ENCODE measurements around the gene UBL7. TPM values are rescaled to one million over a fixed set of nuclear protein-coding genes. Genes with fewer than 3 reads are reported as not detected.

UBL7 gene
- total and polyA plus RNA-seq, 3 experiments from 2014 or later, result 64.9 to 101 (median 67.7) TPM

GRCh38 chr15:74413350-74414080, 47.4 kb downstream of the UBL7 start:
- Histone ChIP-seq H3K36me3 (ENCODE audit: insufficient read depth, low read length) (peaks cover 9% of the 10 kb centered on the region), H3K9me3 (ENCODE audit: low read length) (no peaks in the 10 kb centered on the region), H3K27me3 (ENCODE audit: insufficient read depth, low read length, poor library complexity, severe bottlenecking) (no peaks in the 10 kb centered on the region), H3K4me3 (ENCODE audit: low read length) (no peak overlapping the region), H3K27ac (ENCODE audit: low read depth, low read length) (no peak overlapping the region), H3K4me1 (ENCODE audit: insufficient read depth, low read length) (no peaks in the 10 kb centered on the region)
- DNase-seq, result no peak
- ChIA-PET CTCF (interaction anchor here (1.3 to 1.9 kb wide), 2 partner anchors 11 to 32 kb away, joined by 4 to 5 read pairs; no protein-coding TSS in a partner anchor), POLR2A (no interaction called here)
- Mint-ChIP-seq H3K27me3 (peaks cover 0 to 2% of the 10 kb centered on the region in 2 donors), H3K36me3 (peaks cover 0 to 79% (median 4%) of the 10 kb centered on the region in 3 donors), H3K27ac (peak overlapping the region in 4 of 8 donors; percentile 43 to 79 (median 54)), H3K4me3 (no peak overlapping the region), H3K4me1 (peaks cover 10 to 23% (median 10%) of the 10 kb centered on the region in 3 donors), H3K9me3 (no peaks in the 10 kb centered on the region)

GRCh38 chr15:74412159-74412558, 48.8 kb downstream of the UBL7 start:
- Histone ChIP-seq H3K27me3 (ENCODE audit: insufficient read depth, low read length, poor library complexity, severe bottlenecking) (no peaks in the 10 kb centered on the region), H3K4me1 (ENCODE audit: insufficient read depth, low read length) (no peaks in the 10 kb centered on the region), H3K36me3 (ENCODE audit: insufficient read depth, low read length) (peaks cover 9% of the 10 kb centered on the region), H3K4me3 (ENCODE audit: low read length) (no peak overlapping the region), H3K27ac (ENCODE audit: low read depth, low read length) (no peak overlapping the region), H3K9me3 (ENCODE audit: low read length) (no peaks in the 10 kb centered on the region)
- Mint-ChIP-seq H3K9me3 (no peaks in the 10 kb centered on the region), H3K4me3 (no peak overlapping the region), H3K4me1 (peaks cover 10 to 21% (median 10%) of the 10 kb centered on the region in 3 donors), H3K27ac (peak overlapping the region in 1 of 8 donors; percentile 31), H3K36me3 (peaks cover 0 to 68% (median 4%) of the 10 kb centered on the region in 3 donors), H3K27me3 (peaks cover 0 to 3% of the 10 kb centered on the region in 2 donors)
- no peak for DNase-seq
- POLR2A ChIA-PET, result interaction anchor here (0.7 kb wide), 1 partner anchor 128 kb away, joined by 3 read pairs; no protein-coding TSS in a partner anchor
- CTCF ChIA-PET, result interaction anchor here (1.3 to 3.1 kb wide), 3 partner anchors 9 to 30 kb away, joined by 4 to 13 read pairs (median 5); no protein-coding TSS in a partner anchor

- Mint-ChIP-seq H3K4me3 (no peak overlapping the region), H3K9me3 (no peaks in the 10 kb centered on the region), H3K36me3 (peaks cover 0 to 63% (median 4%) of the 10 kb centered on the region in 3 donors), H3K4me1 (peaks cover 10 to 16% (median 12%) of the 10 kb centered on the region in 3 donors), H3K27ac (peak overlapping the region in 2 of 8 donors; percentile 36 to 55), H3K27me3 (peaks cover 0 to 3% of the 10 kb centered on the region in 2 donors)
- Histone ChIP-seq H3K27me3 (ENCODE audit: insufficient read depth, low read length, poor library complexity, severe bottlenecking) (no peaks in the 10 kb centered on the region), H3K9me3 (ENCODE audit: low read length) (no peaks in the 10 kb centered on the region), H3K4me3 (ENCODE audit: low read length) (no peak overlapping the region), H3K27ac (ENCODE audit: low read depth, low read length) (no peak overlapping the region), H3K36me3 (ENCODE audit: insufficient read depth, low read length) (peaks cover 9% of the 10 kb centered on the region), H3K4me1 (ENCODE audit: insufficient read depth, low read length) (no peaks in the 10 kb centered on the region)
- ChIA-PET CTCF (interaction anchor here (0.9 to 3.1 kb wide), 3 partner anchors 26 to 35 kb away, joined by 3 to 13 read pairs (median 5); no protein-coding TSS in a partner anchor), POLR2A (interaction anchor here (0.7 kb wide), 1 partner anchor 129 kb away, joined by 3 read pairs; no protein-coding TSS in a partner anchor)
- DNase-seq, result no peak
Observed at GRCh38 chr15:74411686-74412085, 49.3 kb downstream of the UBL7 start.

GRCh38 chr15:74410502-74410901, 50.5 kb downstream of the UBL7 start:
- H3K36me3 Mint-ChIP-seq, result peaks cover 0 to 51% (median 4%) of the 10 kb centered on the region in 3 donors
- H3K27ac Mint-ChIP-seq, result peak overlapping the region in 1 of 8 donors; percentile 84
- Histone ChIP-seq H3K4me1 (ENCODE audit: insufficient read depth, low read length) (no peaks in the 10 kb centered on the region), H3K27me3 (ENCODE audit: insufficient read depth, low read length, poor library complexity, severe bottlenecking) (no peaks in the 10 kb centered on the region), H3K27ac (ENCODE audit: low read depth, low read length) (no peak overlapping the region), H3K36me3 (ENCODE audit: insufficient read depth, low read length) (peaks cover 5% of the 10 kb centered on the region), H3K4me3 (ENCODE audit: low read length) (no peak overlapping the region), H3K9me3 (ENCODE audit: low read length) (no peaks in the 10 kb centered on the region)
- CTCF ChIA-PET, result interaction anchor here (2.9 to 3.1 kb wide), 2 partner anchors 28 kb away, joined by 13 read pairs; no protein-coding TSS in a partner anchor
- no peaks in the 10 kb centered on the region for H3K9me3 Mint-ChIP-seq
- POLR2A ChIA-PET, result no interaction called here
- H3K4me1 Mint-ChIP-seq, result peaks cover 7 to 13% (median 11%) of the 10 kb centered on the region in 3 donors
- no peak for DNase-seq
- no peak overlapping the region for H3K4me3 Mint-ChIP-seq
- peaks cover 0 to 4% of the 10 kb centered on the region in 2 donors for H3K27me3 Mint-ChIP-seq

- Histone ChIP-seq H3K9me3 (ENCODE audit: low read length) (no peaks in the 10 kb centered on the region), H3K27me3 (ENCODE audit: insufficient read depth, low read length, poor library complexity, severe bottlenecking) (no peaks in the 10 kb centered on the region), H3K36me3 (ENCODE audit: insufficient read depth, low read length) (no peaks in the 10 kb centered on the region), H3K4me1 (ENCODE audit: insufficient read depth, low read length) (peaks cover 2% of the 10 kb centered on the region), H3K27ac (ENCODE audit: low read depth, low read length) (no peak overlapping the region), H3K4me3 (ENCODE audit: low read length) (no peak overlapping the region)
- no peak for DNase-seq
- H3K27ac Mint-ChIP-seq, result no peak overlapping the region
- ChIA-PET POLR2A (no interaction called here), CTCF (interaction anchor here (0.9 to 3.1 kb wide), 3 partner anchors 27 to 36 kb away, joined by 3 to 13 read pairs (median 13); no protein-coding TSS in a partner anchor)
- no peaks in the 10 kb centered on the region for H3K9me3 Mint-ChIP-seq
- peaks cover 10 to 14% (median 14%) of the 10 kb centered on the region in 3 donors for H3K4me1 Mint-ChIP-seq
- H3K27me3 Mint-ChIP-seq, result peaks cover 0 to 3% of the 10 kb centered on the region in 2 donors
- no peak overlapping the region for H3K4me3 Mint-ChIP-seq
- H3K36me3 Mint-ChIP-seq, result peaks cover 0 to 38% (median 3%) of the 10 kb centered on the region in 3 donors
Observed at GRCh38 chr15:74409225-74409624, 51.7 kb downstream of the UBL7 start.

DNA sequence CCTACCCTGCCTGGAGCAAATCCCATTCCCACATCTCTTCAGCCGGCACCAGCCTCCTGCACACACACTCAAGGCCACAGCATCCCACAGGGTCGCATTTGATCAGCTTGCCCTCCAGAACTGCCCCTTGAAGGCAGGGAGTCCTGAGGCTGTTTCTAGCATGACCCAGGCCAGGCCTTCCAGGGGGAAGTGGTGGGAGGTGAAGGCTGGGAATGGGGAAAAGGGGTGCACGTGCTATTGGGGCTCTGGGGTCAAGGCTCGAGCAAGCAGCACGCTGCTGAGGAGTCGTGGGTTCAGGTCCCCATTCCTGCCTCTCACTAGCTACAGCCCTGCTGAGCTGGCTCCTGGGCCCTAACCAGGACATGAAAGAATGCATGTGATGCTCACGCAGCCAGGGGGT, 52.1 kb downstream of the UBL7 start:
- H3K9me3 Mint-ChIP-seq, result no peaks in the 10 kb centered on the region
- ChIA-PET CTCF (interaction anchor here (0.9 to 2.9 kb wide), 2 partner anchors 27 to 36 kb away, joined by 3 to 13 read pairs; no protein-coding TSS in a partner anchor), POLR2A (no interaction called here)
- Histone ChIP-seq H3K36me3 (ENCODE audit: insufficient read depth, low read length) (no peaks in the 10 kb centered on the region), H3K27ac (ENCODE audit: low read depth, low read length) (no peak overlapping the region), H3K9me3 (ENCODE audit: low read length) (no peaks in the 10 kb centered on the region), H3K4me3 (ENCODE audit: low read length) (no peak overlapping the region), H3K27me3 (ENCODE audit: insufficient read depth, low read length, poor library complexity, severe bottlenecking) (no peaks in the 10 kb centered on the region), H3K4me1 (ENCODE audit: insufficient read depth, low read length) (peaks cover 6% of the 10 kb centered on the region)
- H3K27me3 Mint-ChIP-seq, result peaks cover 0 to 3% of the 10 kb centered on the region in 2 donors
- H3K36me3 Mint-ChIP-seq, result peaks cover 0 to 34% (median 3%) of the 10 kb centered on the region in 3 donors
- no peak for DNase-seq
- peak overlapping the region in 3 of 8 donors; percentile 7 to 83 (median 10) for H3K27ac Mint-ChIP-seq
- no peak overlapping the region for H3K4me3 Mint-ChIP-seq
- peaks cover 14 to 18% (median 16%) of the 10 kb centered on the region in 3 donors for H3K4me1 Mint-ChIP-seq

DNA sequence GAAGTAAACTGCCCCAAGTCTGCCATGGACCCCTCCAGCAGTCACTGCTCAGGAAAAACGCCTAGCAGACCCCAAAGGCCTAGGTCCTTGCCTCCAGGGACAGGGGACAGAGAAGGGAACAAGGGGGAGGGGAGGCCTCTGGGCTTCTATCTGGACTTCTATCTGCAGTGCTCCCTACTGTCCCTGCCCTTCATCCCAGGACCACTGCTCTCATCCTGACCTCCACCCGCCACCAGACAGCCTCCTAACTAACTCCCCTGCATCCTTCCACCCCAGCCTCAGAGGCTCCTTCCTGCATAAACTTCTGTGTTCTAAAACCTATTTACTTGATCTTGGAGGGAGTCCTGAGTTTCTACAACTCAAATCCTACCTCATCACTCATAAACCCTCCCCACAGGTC, 52.6 kb downstream of the UBL7 start:
- H3K27ac Mint-ChIP-seq, result peak overlapping the region in 4 of 8 donors; percentile 7 to 91 (median 46)
- H3K4me3 Mint-ChIP-seq, result no peak overlapping the region
- no peaks in the 10 kb centered on the region for H3K36me3 ChIP-seq (ENCODE audit: insufficient read depth, low read length)
- no peak for DNase-seq
- H3K9me3 ChIP-seq (ENCODE audit: low read length), result no peaks in the 10 kb centered on the region
- POLR2A ChIA-PET, result no interaction called here
- H3K27me3 Mint-ChIP-seq, result peaks cover 0 to 3% of the 10 kb centered on the region in 2 donors
- no peak overlapping the region for H3K27ac ChIP-seq (ENCODE audit: low read depth, low read length)
- H3K36me3 Mint-ChIP-seq, result peaks cover 0 to 31% (median 3%) of the 10 kb centered on the region in 3 donors
- H3K4me3 ChIP-seq (ENCODE audit: low read length), result no peak overlapping the region
- CTCF ChIA-PET, result interaction anchor here (2.9 kb wide), 1 partner anchor 26 kb away, joined by 13 read pairs; no protein-coding TSS in a partner anchor
- no peaks in the 10 kb centered on the region for H3K9me3 Mint-ChIP-seq
- no peaks in the 10 kb centered on the region for H3K27me3 ChIP-seq (ENCODE audit: insufficient read depth, low read length, poor library complexity, severe bottlenecking)
- H3K4me1 Mint-ChIP-seq, result peaks cover 18 to 22% (median 21%) of the 10 kb centered on the region in 3 donors
- peaks cover 10% of the 10 kb centered on the region for H3K4me1 ChIP-seq (ENCODE audit: insufficient read depth, low read length)
